ENCODE measurements around the gene BCAM.

The BCAM gene

DNA sequence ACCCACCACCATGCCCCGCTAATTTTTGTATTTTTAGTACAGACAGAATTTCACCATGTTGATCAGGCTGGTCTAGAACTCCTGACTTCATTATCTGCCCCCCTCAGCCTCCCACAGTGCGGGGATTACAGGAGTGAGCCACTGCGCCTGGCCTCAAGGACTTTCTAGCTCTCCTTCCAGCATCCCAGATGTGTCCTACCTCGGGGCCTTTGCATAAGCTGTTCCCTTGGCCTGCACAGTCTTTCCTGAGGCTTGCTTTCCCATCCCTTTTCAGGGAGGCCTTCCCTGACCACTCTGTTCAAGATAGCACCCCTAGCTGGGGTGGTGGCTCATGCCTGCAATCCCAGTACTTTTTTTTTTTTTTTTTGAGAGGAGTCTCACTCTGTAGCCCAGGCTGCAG, 14.3 kb upstream of the BCAM start:
- no peak for DNase-seq

GRCh38 chr19:44795398-44795987, 13.4 kb upstream of the BCAM start:
- no peak for DNase-seq

DNA sequence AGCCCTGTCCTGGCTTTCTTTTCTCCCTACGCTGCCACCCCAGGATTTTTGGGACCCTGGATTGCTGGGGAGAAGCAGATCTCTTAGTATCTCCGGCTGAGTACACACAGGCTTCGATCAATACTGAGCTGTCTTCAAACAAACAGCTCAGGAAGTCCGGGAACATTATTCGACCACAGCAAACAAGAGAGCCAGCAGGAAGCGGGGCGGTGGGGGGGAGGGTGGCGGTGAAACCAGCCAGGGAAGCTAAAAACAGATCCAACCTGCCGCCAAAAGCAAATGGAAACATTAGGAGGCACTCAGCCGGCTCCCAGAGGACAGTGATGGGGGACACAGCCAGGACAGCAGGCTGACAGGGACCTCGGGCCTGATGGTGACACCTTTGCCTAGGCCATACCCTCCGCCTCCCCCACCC, 12.2 kb upstream of the BCAM start:
- no peak for DNase-seq

GRCh38 chr19:44799627-44800346, 9.1 kb upstream of the BCAM start:
- no peak for DNase-seq

GRCh38 chr19:44800461-44800860, 8.4 kb upstream of the BCAM start:
- DNase-seq: peak; percentile 87

- DNase-seq: no peak
Measured at GRCh38 chr19:44803442-44804428, 5.2 kb upstream of the BCAM start.

- DNase-seq: no peak
Measured at GRCh38 chr19:44806291-44806690, 2.6 kb upstream of the BCAM start.

GRCh38 chr19:44807162-44807561, 1.7 kb upstream of the BCAM start:
- no peak for DNase-seq

GRCh38 chr19:44807652-44808462, 1.0 kb upstream of the BCAM start:
- DNase-seq: no peak

DNA sequence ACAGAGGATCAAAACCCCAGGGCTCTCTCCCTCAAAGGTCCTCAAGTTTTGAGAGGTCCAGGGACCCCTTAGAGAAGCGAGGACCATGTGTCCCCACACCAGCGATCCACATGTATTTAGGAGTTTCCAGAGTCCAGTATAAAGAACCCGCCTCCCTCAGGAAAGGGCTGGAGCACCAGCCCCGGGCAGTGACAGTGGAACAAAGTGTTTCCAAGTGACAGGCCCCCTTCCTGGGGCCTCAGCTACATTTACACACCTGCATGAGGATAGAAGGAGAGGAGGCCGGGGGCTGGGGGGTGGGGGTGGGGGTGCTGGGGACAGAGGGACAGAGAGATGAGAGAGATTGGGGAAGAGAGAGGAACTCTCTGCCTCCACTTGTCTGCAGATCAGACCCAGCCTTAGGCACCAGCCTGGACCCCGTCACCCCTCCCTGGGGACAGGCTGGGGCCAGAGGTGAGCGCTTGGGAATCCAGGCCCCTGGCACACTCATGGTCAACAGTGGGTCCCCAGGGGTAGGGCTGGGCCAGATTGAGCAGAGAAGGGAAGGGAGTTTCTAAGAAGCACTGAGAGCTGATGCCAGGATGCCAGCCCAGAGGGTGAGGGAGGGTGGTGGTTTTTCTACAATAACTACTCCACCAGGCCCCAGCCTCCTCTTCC, 802 bp downstream of the BCAM start:
- DNase-seq: no peak

GRCh38 chr19:44810234-44811121, 1.6 kb downstream of the BCAM start:
- no peak for DNase-seq

GRCh38 chr19:44811122-44811419, 2.2 kb downstream of the BCAM start:
- no peak for DNase-seq

DNA sequence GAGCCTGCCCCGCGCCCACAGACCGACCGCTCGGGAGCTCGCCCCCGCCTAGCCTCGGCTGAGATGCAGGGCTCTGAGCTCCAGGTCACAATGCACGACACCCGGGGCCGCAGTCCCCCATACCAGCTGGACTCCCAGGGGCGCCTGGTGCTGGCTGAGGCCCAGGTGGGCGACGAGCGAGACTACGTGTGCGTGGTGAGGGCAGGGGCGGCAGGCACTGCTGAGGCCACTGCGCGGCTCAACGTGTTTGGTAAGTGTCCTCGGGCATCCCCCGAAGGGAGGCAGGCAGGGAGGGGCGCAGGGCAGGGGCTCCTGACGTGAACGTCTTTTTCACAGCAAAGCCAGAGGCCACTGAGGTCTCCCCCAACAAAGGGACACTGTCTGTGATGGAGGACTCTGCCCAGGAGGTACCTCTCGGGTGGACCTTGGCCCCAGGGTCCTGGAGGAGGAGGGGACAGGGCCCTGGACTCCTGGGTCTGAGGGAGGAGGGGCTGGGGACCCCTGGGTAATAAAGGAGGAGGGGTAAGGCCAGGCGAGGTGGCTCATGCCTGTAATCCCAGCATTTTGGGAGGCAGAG, 3.3 kb downstream of the BCAM start:
- DNase-seq: no peak

GRCh38 chr19:44813070-44813840, 4.4 kb downstream of the BCAM start:
- no peak for DNase-seq

DNA sequence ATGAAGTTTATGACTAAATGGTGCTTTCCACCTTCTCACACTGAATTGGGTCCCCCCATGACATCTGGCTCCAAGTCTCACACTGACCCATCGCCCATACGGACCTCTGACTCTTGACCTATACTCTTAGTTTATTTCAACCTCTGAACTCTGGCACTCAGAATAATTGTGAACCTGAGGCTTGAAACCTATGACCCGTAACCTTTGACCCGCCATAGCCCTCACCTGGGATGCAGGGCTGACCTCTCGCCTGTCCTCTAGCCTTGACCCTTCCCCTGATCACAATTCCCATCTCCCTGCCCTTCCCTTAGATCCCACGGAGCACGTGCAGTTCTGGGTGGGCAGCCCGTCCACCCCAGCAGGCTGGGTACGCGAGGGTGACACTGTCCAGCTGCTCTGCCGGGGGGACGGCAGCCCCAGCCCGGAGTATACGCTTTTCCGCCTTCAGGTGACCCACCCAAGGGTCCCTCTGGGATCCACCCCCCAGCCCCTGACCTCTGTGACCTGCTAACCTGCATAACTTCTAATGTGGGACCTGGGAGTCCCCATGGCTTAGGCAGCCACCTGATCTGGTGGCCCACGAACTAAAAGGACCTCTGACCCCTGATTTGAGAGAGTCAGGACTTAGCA, 5.1 kb downstream of the BCAM start:
- no peak for DNase-seq

DNA sequence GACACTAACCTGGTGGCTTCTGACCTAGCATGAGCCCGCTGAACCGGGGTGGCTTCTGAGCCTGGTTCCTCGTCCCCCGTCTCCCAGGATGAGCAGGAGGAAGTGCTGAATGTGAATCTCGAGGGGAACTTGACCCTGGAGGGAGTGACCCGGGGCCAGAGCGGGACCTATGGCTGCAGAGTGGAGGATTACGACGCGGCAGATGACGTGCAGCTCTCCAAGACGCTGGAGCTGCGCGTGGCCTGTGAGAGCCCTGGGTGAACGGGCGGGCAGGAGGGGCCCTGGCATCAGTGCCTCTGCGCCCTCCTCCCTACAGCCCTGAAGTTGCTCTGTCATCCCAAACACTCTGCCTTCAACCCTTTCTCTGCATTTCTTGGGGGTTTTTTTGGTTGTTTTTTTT, 5.6 kb downstream of the BCAM start:
- no peak for DNase-seq

- DNase-seq: no peak
Measured at GRCh38 chr19:44816301-44816700, 7.4 kb downstream of the BCAM start.

GRCh38 chr19:44817725-44818465, 9.0 kb downstream of the BCAM start:
- no peak for DNase-seq

- no peak for DNase-seq
Measured at GRCh38 chr19:44818466-44819031, 9.6 kb downstream of the BCAM start.

Data from activated CD4-positive, alpha-beta T cell treated with anti-CD3 and anti-CD28 coated beads, Interleukin-10, Interleukin-2, amounts not matched to agents 100 ng/mL and 50 ng/mL, durations not matched to agents 16 hours and 8 hours (primary cell).